Vagina (tissue), 2 donors: ENCODE measurements around the gene SF3B6. TPM values are rescaled to one million over a fixed set of nuclear protein-coding genes. Genes with fewer than 3 reads are reported as not detected.

Experiments used
- DNase-seq, 2 donors: peaks; one replicate each; pipeline ENCODE4 v3.0.0-alpha.2; 2017; ENCODE audit errors: extremely low spot score in 2 of 2
- H3K27ac ChIP-seq: fragments of 200-600 bp; sonication (generic); one replicate; pipeline ENCODE4 v1.5.1; 2019
- H3K27me3 ChIP-seq: fragments of 200-600 bp; sonication (generic); one replicate; pipeline ENCODE4 v1.5.1; 2019
- H3K36me3 ChIP-seq, 2 donors: fragments of 200-600 bp; sonication (generic); one replicate each; pipeline ENCODE4 v1.5.1; 2017 to 2019
- H3K4me1 ChIP-seq: fragments of 200-600 bp; sonication (generic); one replicate; pipeline ENCODE4 v1.5.1; 2019
- H3K4me3 ChIP-seq, 2 donors: fragments of 200-600 bp; sonication (generic); 1 replicate in 1 of 2; 2 replicates in 1 of 2; pipeline ENCODE4 v1.5.1; 2016 to 2019
- H3K9me3 ChIP-seq: fragments of 200-600 bp; sonication (generic); one replicate; pipeline ENCODE4 v1.5.1; 2019
- CTCF ChIP-seq, 3 experiments: fragments of 450-650 bp in 2 of 3; fragments of 200-600 bp in 1 of 3; sonication (generic) in 1 of 3; IDR thresholded peaks; one replicate each; pipeline ENCODE4 v1.5.1; 2017 to 2019; ENCODE audit warnings: antibody characterized with exemption in 3 of 3, mild to moderate bottlenecking in 2 of 3, moderate library complexity in 2 of 3
- POLR2A ChIP-seq, 2 donors: fragments of 450-650 bp; IDR thresholded peaks; one replicate each; pipeline ENCODE4 v1.6.1; 2017; ENCODE audit warnings: antibody characterized with exemption in 2 of 2, mild to moderate bottlenecking in 2 of 2, moderate library complexity in 2 of 2
- POLR2AphosphoS5 ChIP-seq, 2 donors: sonication (generic); formaldehyde crosslinking; IDR thresholded peaks; one replicate each; pipeline ENCODE4 v1.9.0; 2017; ENCODE audit warnings: antibody characterized with exemption in 2 of 2, mild to moderate bottlenecking in 2 of 2, low read depth in 1 of 2; ENCODE audit not compliant: insufficient read depth in 1 of 2
- intact Hi-C: fragments of 100-400 bp; cut with DNase I; formaldehyde crosslinking; loops from one replicate; pipeline ENCODE4 v1.15.1; 2023
- total RNA-seq: library from RNA; depleted of rRNA; stranded (reverse); fragments of >200 nt; gene quantifications from one replicate; pipeline ENCODE4 v1.2.3, GENCODE V29; 2016

Gene SF3B6
- total RNA-seq, 1 donor from 2014 or later = 82.3 TPM

- Histone ChIP-seq H3K36me3 (no peaks in the 10 kb centered on the region), H3K27ac (peak overlapping the region; percentile 82), H3K4me3 (peak overlapping the region; percentile 81 to 92), H3K9me3 (no peaks in the 10 kb centered on the region), H3K27me3 (no peaks in the 10 kb centered on the region), H3K4me1 (peaks cover 35% of the 10 kb centered on the region)
- TF ChIP-seq POLR2A (IDR thresholded peaks at IDR 0.05) = no peak
- no peak for TF ChIP-seq CTCF (IDR thresholded peaks at IDR 0.05)
- no peak for TF ChIP-seq POLR2AphosphoS5 (IDR thresholded peaks at IDR 0.05; ENCODE audit: insufficient read depth in 1 of 2, low read depth in 1 of 2)
- intact Hi-C loops = no loop called here
- no peak for DNase-seq
These were observed 25.8 kb downstream of the SF3B6 start for GRCh38 chr2:24050041-24050979.

GRCh38 chr2:24049485-24050021, 26.6 kb downstream of the SF3B6 start, which contains the start of gene FKBP1B:
TSS of gene FKBP1B (plus strand) at chr2:24049741. CDS start at chr2:24049850, 109 bp downstream.
- Histone ChIP-seq H3K27ac (peak within 1 kb of the TSS; percentile 82), H3K9me3 (no peaks in the 10 kb centered on the region), H3K4me3 (peak within 1 kb of the TSS; percentile 81 to 92), H3K36me3 (no peaks in the 10 kb centered on the region), H3K27me3 (no peaks in the 10 kb centered on the region), H3K4me1 (peaks cover 35% of the 10 kb centered on the region)
- intact Hi-C loops = loop anchor here (10.0 kb wide), 1 partner anchor 125 kb away; the partner anchor contains the start of gene ATAD2B
- TF ChIP-seq POLR2A (IDR thresholded peaks at IDR 0.05) (no peak), CTCF (IDR thresholded peaks at IDR 0.05) (no peak), POLR2AphosphoS5 (IDR thresholded peaks at IDR 0.05; ENCODE audit: insufficient read depth in 1 of 2, low read depth in 1 of 2) (peak in 1 of 2 donors; percentile 41)
- no peak for DNase-seq

GRCh38 chr2:24048769-24049484, 27.2 kb downstream of the SF3B6 start:
- no peaks in the 10 kb centered on the region for H3K9me3 ChIP-seq
- DNase-seq = no peak
- TF ChIP-seq POLR2AphosphoS5 (IDR thresholded peaks at IDR 0.05; ENCODE audit: insufficient read depth in 1 of 2, low read depth in 1 of 2) (no peak), CTCF (IDR thresholded peaks at IDR 0.05) (no peak), POLR2A (IDR thresholded peaks at IDR 0.05) (no peak)
- intact Hi-C loops = loop anchor here (10.0 kb wide), 1 partner anchor 124 kb away; the partner anchor contains the start of gene ATAD2B
- no peaks in the 10 kb centered on the region for H3K36me3 ChIP-seq
- no peaks in the 10 kb centered on the region for H3K27me3 ChIP-seq
- peak overlapping the region; percentile 81 to 92 for H3K4me3 ChIP-seq
- H3K27ac ChIP-seq = peak overlapping the region; percentile 82
- peaks cover 35% of the 10 kb centered on the region for H3K4me1 ChIP-seq

- Histone ChIP-seq H3K4me1 (peaks cover 35% of the 10 kb centered on the region), H3K36me3 (no peaks in the 10 kb centered on the region), H3K27ac (no peak overlapping the region), H3K9me3 (no peaks in the 10 kb centered on the region), H3K4me3 (peak overlapping the region; percentile 58 to 89), H3K27me3 (no peaks in the 10 kb centered on the region)
- intact Hi-C loops = loop anchor here (10.0 kb wide), 1 partner anchor 123 kb away; the partner anchor contains the start of gene ATAD2B
- no peak for DNase-seq
- no peak for TF ChIP-seq POLR2A (IDR thresholded peaks at IDR 0.05)
- TF ChIP-seq CTCF (IDR thresholded peaks at IDR 0.05) = no peak
- no peak for TF ChIP-seq POLR2AphosphoS5 (IDR thresholded peaks at IDR 0.05; ENCODE audit: insufficient read depth in 1 of 2, low read depth in 1 of 2)
These were observed 28.5 kb downstream of the SF3B6 start for GRCh38 chr2:24047703-24048033.
